Mesothelial cell of epicardium (in vitro differentiated cells): ENCODE results near the gene USP31. TPM values are rescaled to one million over a fixed set of nuclear protein-coding genes. Genes with fewer than 3 reads are reported as not detected.

Source experiments
- DNase-seq, 2 experiments: peaks; one replicate each; pipeline ENCODE4 v3.0.0; 2021; ENCODE audit warnings: low spot score in 2 of 2; ENCODE audit not compliant: unreplicated experiment in 2 of 2
- H3K27ac Mint-ChIP-seq: 2 replicates; pipeline ENCODE4 v1.8.0; 2021; ENCODE audit warnings: mixed read lengths
- H3K27me3 Mint-ChIP-seq: 2 replicates; pipeline ENCODE4 v1.8.0; 2021; ENCODE audit warnings: low read depth, mixed read lengths
- H3K36me3 Mint-ChIP-seq: 2 replicates; pipeline ENCODE4 v1.8.0; 2021; ENCODE audit warnings: mixed read lengths
- H3K4me1 Mint-ChIP-seq: 2 replicates; pipeline ENCODE4 v1.8.0; 2021; ENCODE audit warnings: mixed read lengths
- H3K4me3 Mint-ChIP-seq: 2 replicates; pipeline ENCODE4 v1.8.0; 2021; ENCODE audit warnings: mild to moderate bottlenecking, moderate library complexity, mixed read lengths
- H3K9me3 Mint-ChIP-seq: 2 replicates; pipeline ENCODE4 v1.8.0; 2021; ENCODE audit warnings: mixed read lengths
- total RNA-seq: library from RNA; stranded (reverse); gene quantifications from 3 replicates; pipeline ENCODE4 v1.2.1, GENCODE V29; 2021
- TF ChIP-seq, protein P1 (sequence below): fragments of 200-600 bp; sonication (generic); IDR thresholded peaks from one replicate; pipeline ENCODE4 v1.5.0; 2021; ENCODE audit warnings: antibody characterized with exemption; ENCODE audit not compliant: unreplicated experiment

The USP31 gene
- total RNA-seq, 1 donor from 2014 or later: 13.7 TPM

DNA sequence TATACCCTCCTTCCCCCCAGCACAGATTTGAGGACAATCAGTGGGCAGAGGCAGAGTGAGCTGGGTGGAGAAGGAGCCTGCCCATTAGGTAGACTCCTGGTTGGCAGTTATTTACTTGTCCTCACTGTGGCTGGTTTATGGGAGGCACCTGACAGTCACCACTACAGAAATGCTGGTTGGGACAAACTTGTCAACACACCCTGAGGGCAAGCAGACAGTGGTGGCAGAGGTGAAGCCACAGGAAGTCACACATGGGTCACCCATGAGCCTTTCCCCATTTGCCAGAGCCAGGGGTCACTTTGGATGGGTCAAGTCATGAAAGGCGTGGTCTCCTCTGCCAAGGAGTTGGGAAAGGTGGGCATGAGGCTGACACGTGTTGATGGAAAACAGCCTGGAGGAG, 39.7 kb upstream of the USP31 start:
- no peaks in the 10 kb centered on the region for H3K9me3 Mint-ChIP-seq
- no peaks in the 10 kb centered on the region for H3K4me1 Mint-ChIP-seq
- no peaks in the 10 kb centered on the region for H3K36me3 Mint-ChIP-seq
- no peak overlapping the region for H3K4me3 Mint-ChIP-seq
- no peak overlapping the region for H3K27ac Mint-ChIP-seq
- DNase-seq: no peak
- H3K27me3 Mint-ChIP-seq: peaks cover 74% of the 10 kb centered on the region
- TF ChIP-seq, protein P1, sequence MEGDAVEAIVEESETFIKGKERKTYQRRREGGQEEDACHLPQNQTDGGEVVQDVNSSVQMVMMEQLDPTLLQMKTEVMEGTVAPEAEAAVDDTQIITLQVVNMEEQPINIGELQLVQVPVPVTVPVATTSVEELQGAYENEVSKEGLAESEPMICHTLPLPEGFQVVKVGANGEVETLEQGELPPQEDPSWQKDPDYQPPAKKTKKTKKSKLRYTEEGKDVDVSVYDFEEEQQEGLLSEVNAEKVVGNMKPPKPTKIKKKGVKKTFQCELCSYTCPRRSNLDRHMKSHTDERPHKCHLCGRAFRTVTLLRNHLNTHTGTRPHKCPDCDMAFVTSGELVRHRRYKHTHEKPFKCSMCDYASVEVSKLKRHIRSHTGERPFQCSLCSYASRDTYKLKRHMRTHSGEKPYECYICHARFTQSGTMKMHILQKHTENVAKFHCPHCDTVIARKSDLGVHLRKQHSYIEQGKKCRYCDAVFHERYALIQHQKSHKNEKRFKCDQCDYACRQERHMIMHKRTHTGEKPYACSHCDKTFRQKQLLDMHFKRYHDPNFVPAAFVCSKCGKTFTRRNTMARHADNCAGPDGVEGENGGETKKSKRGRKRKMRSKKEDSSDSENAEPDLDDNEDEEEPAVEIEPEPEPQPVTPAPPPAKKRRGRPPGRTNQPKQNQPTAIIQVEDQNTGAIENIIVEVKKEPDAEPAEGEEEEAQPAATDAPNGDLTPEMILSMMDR: no peak

DNA sequence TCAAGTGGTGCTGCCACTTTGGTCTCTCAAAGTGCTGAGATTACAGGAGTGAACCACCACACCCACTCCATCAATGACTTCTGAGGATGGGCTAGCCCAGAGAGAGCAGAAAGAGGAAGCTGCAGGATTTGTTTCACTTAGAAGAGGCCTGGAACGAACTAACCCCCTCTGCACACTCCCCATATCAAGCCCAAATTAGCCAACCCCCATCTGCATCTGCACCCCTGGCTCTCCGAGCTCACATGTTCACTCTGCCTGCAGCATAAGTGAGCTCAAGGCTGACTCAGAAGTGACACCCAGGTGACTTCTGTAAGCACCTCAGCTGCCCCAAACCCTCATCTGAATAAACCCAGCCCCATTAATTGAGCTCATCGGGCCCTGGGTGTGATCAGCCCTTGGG, 38.1 kb upstream of the USP31 start:
- Mint-ChIP-seq H3K27me3 (peaks cover 79% of the 10 kb centered on the region), H3K27ac (no peak overlapping the region), H3K36me3 (no peaks in the 10 kb centered on the region), H3K4me1 (no peaks in the 10 kb centered on the region), H3K9me3 (no peaks in the 10 kb centered on the region), H3K4me3 (no peak overlapping the region)
- TF ChIP-seq, protein P1: no peak
- DNase-seq: no peak

DNA sequence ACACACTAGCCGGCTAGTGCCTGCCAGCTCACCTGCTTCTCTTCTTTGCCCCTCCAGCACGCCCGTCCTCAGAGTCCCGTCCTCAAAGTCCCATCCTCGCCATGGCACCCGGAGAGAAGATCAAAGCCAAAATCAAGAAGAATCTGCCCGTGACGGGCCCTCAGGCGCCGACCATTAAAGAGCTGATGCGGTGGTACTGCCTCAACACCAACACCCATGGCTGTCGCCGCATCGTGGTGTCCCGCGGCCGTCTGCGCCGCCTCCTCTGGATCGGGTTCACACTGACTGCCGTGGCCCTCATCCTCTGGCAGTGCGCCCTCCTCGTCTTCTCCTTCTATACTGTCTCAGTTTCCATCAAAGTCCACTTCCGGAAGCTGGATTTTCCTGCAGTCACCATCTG, 36.9 kb upstream of the USP31 start:
- DNase-seq: no peak
- Mint-ChIP-seq H3K4me1 (peaks cover 4% of the 10 kb centered on the region), H3K27me3 (peaks cover 81% of the 10 kb centered on the region), H3K9me3 (no peaks in the 10 kb centered on the region), H3K36me3 (no peaks in the 10 kb centered on the region), H3K4me3 (no peak overlapping the region), H3K27ac (no peak overlapping the region)
- TF ChIP-seq, protein P1: no peak

DNA sequence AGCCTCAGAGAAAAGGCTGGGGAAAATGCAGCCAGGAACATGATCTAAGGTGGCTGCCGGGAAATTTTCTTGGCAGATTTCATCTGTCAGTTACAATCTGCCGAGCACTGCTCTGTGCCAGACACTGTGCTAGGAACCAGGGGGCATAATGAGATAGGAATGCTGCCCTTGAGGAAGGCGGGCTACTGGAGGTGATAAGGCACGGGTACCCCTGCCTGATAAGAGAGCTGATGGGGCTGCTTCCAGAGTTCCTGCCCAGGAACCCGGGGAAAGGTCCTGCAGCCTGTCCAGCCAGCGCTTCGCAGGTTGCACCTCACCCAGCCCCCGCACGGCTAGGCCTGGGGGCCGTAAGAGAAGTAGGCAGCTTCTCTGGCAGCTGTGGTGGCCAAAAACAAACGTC, 36.4 kb upstream of the USP31 start:
- no peak overlapping the region for H3K4me3 Mint-ChIP-seq
- TF ChIP-seq, protein P1: no peak
- H3K36me3 Mint-ChIP-seq: no peaks in the 10 kb centered on the region
- peaks cover 4% of the 10 kb centered on the region for H3K4me1 Mint-ChIP-seq
- no peaks in the 10 kb centered on the region for H3K9me3 Mint-ChIP-seq
- H3K27me3 Mint-ChIP-seq: peaks cover 82% of the 10 kb centered on the region
- H3K27ac Mint-ChIP-seq: no peak overlapping the region
- no peak for DNase-seq

DNA sequence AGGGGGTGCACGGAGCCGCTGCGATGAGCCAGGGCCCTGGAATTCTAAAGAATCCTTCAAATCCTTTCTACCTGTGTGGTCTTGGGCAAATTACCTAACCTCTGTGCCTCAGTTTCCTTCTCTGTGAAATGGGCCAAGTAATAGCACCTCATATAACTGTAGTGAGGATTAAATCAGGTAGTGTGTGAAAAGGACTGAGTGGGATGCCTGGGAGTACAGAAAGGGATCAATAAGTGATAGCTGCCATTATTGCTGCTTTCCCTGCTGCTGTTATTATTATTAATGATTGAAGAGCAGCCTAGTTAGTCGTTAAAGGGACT, 34.3 kb upstream of the USP31 start:
- Mint-ChIP-seq H3K9me3 (no peaks in the 10 kb centered on the region), H3K27me3 (peaks cover 81% of the 10 kb centered on the region), H3K36me3 (no peaks in the 10 kb centered on the region), H3K27ac (no peak overlapping the region), H3K4me3 (no peak overlapping the region), H3K4me1 (peaks cover 4% of the 10 kb centered on the region)
- no peak for DNase-seq
- TF ChIP-seq, protein P1: no peak
